Stomach (tissue), 9 donors: ENCODE measurements around the gene EIF3M. TPM values are rescaled to one million over a fixed set of nuclear protein-coding genes. Genes with fewer than 3 reads are reported as not detected.
"Not testable (repeated sequence)": the region's sequence is repeated elsewhere in the genome, so short reads cannot be mapped to it uniquely, and the experiment has no call there.

Source experiments
- DNase-seq, 2 donors: peaks; one replicate each; pipeline versions ENCODE4 v3.0.0 to v3.0.0-alpha.2; 2013 to 2019
- H3K27ac ChIP-seq, 5 donors: fragments of 200-600 bp in 4 of 5; sonication (generic) in 4 of 5; one replicate each; pipeline ENCODE4 v1.5.1; 2013 to 2019; ENCODE audit warnings: mild to moderate bottlenecking in 1 of 5, moderate library complexity in 1 of 5
- H3K27me3 ChIP-seq, 3 donors: fragments of 200-600 bp; sonication (generic); one replicate each; pipeline ENCODE4 v1.5.1; 2017 to 2019; ENCODE audit warnings: mixed run types in 1 of 3
- H3K36me3 ChIP-seq, 4 donors: fragments of 200-600 bp; sonication (generic); 1 replicate in 3 of 4; 2 replicates in 1 of 4; pipeline ENCODE4 v1.5.1; 2016 to 2019
- H3K4me1 ChIP-seq, 4 donors: fragments of 200-600 bp; sonication (generic); one replicate each; pipeline ENCODE4 v1.5.1; 2016 to 2019
- H3K4me3 ChIP-seq, 4 donors: fragments of 200-600 bp; sonication (generic) in 3 of 4; one replicate each; pipeline ENCODE4 v1.5.1; 2016 to 2019; ENCODE audit warnings: mild to moderate bottlenecking in 1 of 4
- H3K9me3 ChIP-seq, 4 donors: fragments of 200-600 bp; sonication (generic); one replicate each; pipeline ENCODE4 v1.5.1; 2016 to 2019
- EP300 ChIP-seq: sonication (generic); formaldehyde crosslinking; IDR thresholded peaks from one replicate; pipeline ENCODE4 v1.6.1; 2017; ENCODE audit warnings: antibody characterized with exemption
- POLR2A ChIP-seq, 4 donors: fragments of 450-650 bp; IDR thresholded peaks; one replicate each; pipeline ENCODE4 v1.6.1; 2016; ENCODE audit warnings: antibody characterized with exemption in 4 of 4, control low read depth in 2 of 4, mild to moderate bottlenecking in 1 of 4, moderate library complexity in 1 of 4
- POLR2AphosphoS5 ChIP-seq, 3 donors: sonication (generic); formaldehyde crosslinking; IDR thresholded peaks; one replicate each; pipeline ENCODE4 v1.6.1; 2016; ENCODE audit warnings: antibody characterized with exemption in 3 of 3
- WGBS, 5 donors: extraction: QIAGEN DNeasy Blood & Tissue Kit in 3 of 5; methylation state at CpG; one replicate each; pipeline versions ENCODE4 v1.1.5 to v1.1.7; 2013 to 2018; 5-methylcytosine and 5-hydroxymethylcytosine counted together
- intact Hi-C: fragments of 100-400 bp; cut with DNase I; formaldehyde crosslinking; loops from one replicate; pipeline ENCODE4 v1.15.1; 2023; ENCODE audit warnings: low total_unique reads
- polyA plus RNA-seq, 3 donors: library from polyadenylated mRNA; stranded (reverse); fragments of 200-250 nt; gene quantifications; one replicate each; pipeline ENCODE4 v1.2.3, GENCODE V29; 2013
- total RNA-seq, 5 donors: library from RNA; depleted of rRNA; stranded (reverse); fragments of >200 nt; gene quantifications; one replicate each; pipeline versions ENCODE4 v1.1.0 to v1.2.3, GENCODE V29; 2014 to 2016
- TF ChIP-seq, protein P1 (sequence below), 7 experiments: fragments of 450-650 bp in 4 of 7; fragments of 200-600 bp in 3 of 7; sonication (generic) in 3 of 7; IDR thresholded peaks; one replicate each; pipeline ENCODE4 v1.5.1; 2016 to 2019; ENCODE audit warnings: antibody characterized with exemption in 7 of 7, control low read depth in 2 of 7, mild to moderate bottlenecking in 1 of 7
- donor health status: healthy with polysubstance abuse.
- donor health status: Bipolar disorder and iron deficiency.
- donor health status: healthy.

Gene EIF3M
- total and polyA plus RNA-seq, 8 donors: 38.5 to 459 (median 225) TPM

DNA sequence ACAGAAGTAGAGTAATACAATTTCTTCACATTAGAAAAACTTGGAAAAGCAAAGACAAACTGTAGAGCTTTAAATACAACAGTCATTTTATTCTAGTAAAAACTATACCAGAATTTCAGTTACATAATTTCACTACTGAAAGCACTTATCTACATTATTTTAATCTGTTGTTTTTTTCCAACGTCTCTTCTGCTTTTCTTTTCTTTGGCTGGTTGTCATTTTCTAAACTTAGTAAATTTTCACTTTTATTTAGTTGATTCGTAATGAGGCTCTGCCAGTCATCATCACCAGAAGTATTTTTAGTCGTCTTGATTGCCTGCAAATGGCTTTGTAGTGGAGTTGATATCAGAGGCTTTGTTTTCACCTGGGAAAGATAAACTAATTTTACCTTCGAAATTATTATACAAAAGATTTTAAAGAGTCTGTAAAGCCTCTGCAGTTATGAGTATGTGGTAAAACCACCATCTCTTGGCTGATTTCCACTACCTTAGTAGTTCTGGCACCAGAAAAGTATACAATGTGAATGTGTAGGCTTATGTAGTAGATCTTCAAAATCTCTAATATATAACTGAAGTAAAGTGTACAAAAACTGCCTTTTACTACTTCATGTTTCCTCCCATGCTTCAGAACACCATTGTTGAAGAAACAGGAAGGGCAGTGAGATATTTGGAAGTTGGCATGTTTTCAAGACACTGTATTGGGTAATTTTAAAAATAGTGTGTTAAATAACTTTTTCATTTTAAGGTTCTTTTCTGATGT is 19.2 kb downstream of the EIF3M start:
- intact Hi-C loops: no loop called here
- Histone ChIP-seq H3K27ac (no peak overlapping the region), H3K4me3 (no peak overlapping the region), H3K9me3 (no peaks in the 10 kb centered on the region), H3K27me3 (no peaks in the 10 kb centered on the region), H3K36me3 (peaks cover 15 to 86% (median 77%) of the 10 kb centered on the region in 4 donors), H3K4me1 (peaks cover 0 to 7% (median 0%) of the 10 kb centered on the region in 4 donors)
- no peak for DNase-seq
- TF ChIP-seq, protein P1, sequence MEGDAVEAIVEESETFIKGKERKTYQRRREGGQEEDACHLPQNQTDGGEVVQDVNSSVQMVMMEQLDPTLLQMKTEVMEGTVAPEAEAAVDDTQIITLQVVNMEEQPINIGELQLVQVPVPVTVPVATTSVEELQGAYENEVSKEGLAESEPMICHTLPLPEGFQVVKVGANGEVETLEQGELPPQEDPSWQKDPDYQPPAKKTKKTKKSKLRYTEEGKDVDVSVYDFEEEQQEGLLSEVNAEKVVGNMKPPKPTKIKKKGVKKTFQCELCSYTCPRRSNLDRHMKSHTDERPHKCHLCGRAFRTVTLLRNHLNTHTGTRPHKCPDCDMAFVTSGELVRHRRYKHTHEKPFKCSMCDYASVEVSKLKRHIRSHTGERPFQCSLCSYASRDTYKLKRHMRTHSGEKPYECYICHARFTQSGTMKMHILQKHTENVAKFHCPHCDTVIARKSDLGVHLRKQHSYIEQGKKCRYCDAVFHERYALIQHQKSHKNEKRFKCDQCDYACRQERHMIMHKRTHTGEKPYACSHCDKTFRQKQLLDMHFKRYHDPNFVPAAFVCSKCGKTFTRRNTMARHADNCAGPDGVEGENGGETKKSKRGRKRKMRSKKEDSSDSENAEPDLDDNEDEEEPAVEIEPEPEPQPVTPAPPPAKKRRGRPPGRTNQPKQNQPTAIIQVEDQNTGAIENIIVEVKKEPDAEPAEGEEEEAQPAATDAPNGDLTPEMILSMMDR (IDR thresholded peaks at IDR 0.05): no peak
- no peak for TF ChIP-seq POLR2A (IDR thresholded peaks at IDR 0.05)
- TF ChIP-seq POLR2AphosphoS5 (IDR thresholded peaks at IDR 0.05): no peak
- TF ChIP-seq EP300: no peak
- 38 to 59% (median 46%) methylated on average over 4 of the region's 4 CpGs for WGBS, 5 donors

GRCh38 chr11:32606220-32606619 is 22.6 kb downstream of the EIF3M start:
- H3K27ac ChIP-seq: no peak overlapping the region
- DNase-seq: no peak
- TF ChIP-seq EP300: no peak
- TF ChIP-seq, protein P1 (IDR thresholded peaks at IDR 0.05): no peak
- TF ChIP-seq POLR2AphosphoS5 (IDR thresholded peaks at IDR 0.05): no peak
- no peak for TF ChIP-seq POLR2A (IDR thresholded peaks at IDR 0.05)
- no peak overlapping the region for H3K4me3 ChIP-seq
- peaks cover 15 to 55% (median 51%) of the 10 kb centered on the region in 4 donors for H3K36me3 ChIP-seq
- peaks cover 0 to 8% (median 0%) of the 10 kb centered on the region in 4 donors for H3K9me3 ChIP-seq
- H3K4me1 ChIP-seq: peaks cover 0 to 7% (median 0%) of the 10 kb centered on the region in 4 donors
- no peaks in the 10 kb centered on the region for H3K27me3 ChIP-seq
- intact Hi-C loops: no loop called here

DNA sequence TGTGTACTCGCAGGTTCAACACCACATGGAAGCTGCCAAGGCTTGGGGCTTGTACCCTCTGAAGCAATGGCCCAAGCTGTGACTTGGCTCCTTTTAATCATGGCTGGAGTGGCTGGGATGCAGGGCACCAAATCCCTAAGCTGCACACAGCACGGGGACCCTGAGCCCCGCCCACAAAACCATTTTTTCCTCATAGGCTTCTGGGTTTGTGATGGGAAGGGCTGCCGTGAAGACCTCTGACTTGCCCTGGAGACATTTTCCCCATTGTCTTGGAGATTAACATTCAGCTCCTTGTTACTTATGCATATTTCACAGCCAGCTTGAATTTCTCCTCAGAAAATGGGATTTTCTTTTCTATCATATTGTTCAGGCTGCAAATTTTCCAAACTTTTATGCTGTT is 25.2 kb downstream of the EIF3M start:
- intact Hi-C loops, H3K27ac ChIP-seq, H3K4me3 ChIP-seq, H3K27me3 ChIP-seq, H3K4me1 ChIP-seq, DNase-seq, H3K9me3 ChIP-seq: not testable (repeated sequence)
- 97 to 98% (median 98%) methylated on average over 4 of the region's 4 CpGs for WGBS, 5 donors
- peaks cover 6 to 29% (median 25%) of the 10 kb centered on the region in 4 donors for H3K36me3 ChIP-seq

- 80 to 91% (median 81%) methylated on average over 3 of the region's 3 CpGs for WGBS, 5 donors
- H3K36me3 ChIP-seq: peaks cover 0 to 9% (median 6%) of the 10 kb centered on the region in 4 donors
- peaks cover 0 to 8% (median 0%) of the 10 kb centered on the region in 4 donors for H3K9me3 ChIP-seq
- H3K4me1 ChIP-seq: no peaks in the 10 kb centered on the region
- no peak for TF ChIP-seq POLR2A (IDR thresholded peaks at IDR 0.05)
- no peak for TF ChIP-seq EP300
- no peak for TF ChIP-seq POLR2AphosphoS5 (IDR thresholded peaks at IDR 0.05)
- TF ChIP-seq, protein P1 (IDR thresholded peaks at IDR 0.05): no peak
- H3K27ac ChIP-seq: no peak overlapping the region
- H3K27me3 ChIP-seq: no peaks in the 10 kb centered on the region
- no peak overlapping the region for H3K4me3 ChIP-seq
- intact Hi-C loops: no loop called here
- DNase-seq: no peak
These were observed 27.2 kb downstream of the EIF3M start for GRCh38 chr11:32610797-32611352.
